ENCODE measurements around the gene RABEP2.

DNA sequence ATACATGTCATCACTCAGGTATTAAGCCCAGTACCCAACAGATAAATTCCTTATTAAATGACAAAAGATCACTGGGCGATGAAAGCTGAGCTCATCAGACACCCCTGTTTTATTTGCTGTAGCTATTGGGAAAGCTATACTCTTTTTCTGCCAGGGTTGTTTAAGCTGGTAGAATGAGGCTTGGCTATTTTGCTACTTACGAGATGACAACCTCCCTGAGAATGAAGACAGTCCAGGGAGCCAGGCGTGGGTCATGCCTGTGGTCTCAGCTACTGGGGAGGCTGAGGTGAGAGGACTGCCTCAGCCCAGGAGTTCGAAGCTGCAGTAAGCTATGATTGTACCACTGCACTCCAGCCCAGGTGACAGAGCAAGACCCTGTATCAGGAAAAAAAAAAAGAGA is 65.7 kb downstream of the RABEP2 start:
- TF ChIP-seq POLR2A (IDR thresholded peaks at IDR 0.05; ENCODE audit: low read length) = no peak
- TF ChIP-seq GATA1 (IDR thresholded peaks at IDR 0.05; ENCODE audit: low read depth, low read length) = no peak

Data from erythroblast (primary cell).